Endothelial cell (in vitro differentiated cells): ENCODE measurements around the gene ARHGAP1. TPM values are rescaled to one million over a fixed set of nuclear protein-coding genes. Genes with fewer than 3 reads are reported as not detected.

Experiments
- DNase-seq: peaks from one replicate; pipeline ENCODE4 v3.0.0; 2021; ENCODE audit warnings: low spot score
- H3K27ac Mint-ChIP-seq: one replicate; pipeline ENCODE4 v1.8.0; 2021; ENCODE audit warnings: mixed read lengths, inconsistent platforms; ENCODE audit not compliant: unreplicated experiment
- H3K27me3 Mint-ChIP-seq: one replicate; pipeline ENCODE4 v1.8.0; 2021; ENCODE audit warnings: mild to moderate bottlenecking, moderate library complexity, mixed read lengths, inconsistent platforms; ENCODE audit not compliant: unreplicated experiment
- H3K36me3 Mint-ChIP-seq: one replicate; pipeline ENCODE4 v1.8.0; 2021; ENCODE audit warnings: mild to moderate bottlenecking, low read depth, mixed read lengths, inconsistent platforms; ENCODE audit not compliant: unreplicated experiment
- H3K4me1 Mint-ChIP-seq: one replicate; pipeline ENCODE4 v1.8.0; 2021; ENCODE audit warnings: mild to moderate bottlenecking, mixed read lengths, inconsistent platforms; ENCODE audit not compliant: unreplicated experiment
- H3K4me3 Mint-ChIP-seq: one replicate; pipeline ENCODE4 v1.8.0; 2021; ENCODE audit warnings: mild to moderate bottlenecking, mixed read lengths, inconsistent platforms; ENCODE audit not compliant: unreplicated experiment
- H3K9me3 Mint-ChIP-seq: one replicate; pipeline ENCODE4 v1.8.0; 2021; ENCODE audit warnings: mixed read lengths, inconsistent platforms; ENCODE audit not compliant: unreplicated experiment
- CTCF ChIP-seq: fragments of 200-600 bp; sonication (generic); IDR thresholded peaks from one replicate; pipeline ENCODE4 v1.5.0; 2021; ENCODE audit warnings: antibody characterized with exemption; ENCODE audit not compliant: unreplicated experiment
- total RNA-seq: library from RNA; stranded (reverse); fragmentation: NEBNext Ultra II Directional; extraction: Animal tissue kit (Norgen Biotek cat#: 25700); gene quantifications from one replicate; pipeline ENCODE4 v1.2.1, GENCODE V29; 2021; ENCODE audit not compliant: unreplicated experiment

Gene ARHGAP1
- total RNA-seq, 1 donor from 2014 or later, result 69.5 TPM

DNA sequence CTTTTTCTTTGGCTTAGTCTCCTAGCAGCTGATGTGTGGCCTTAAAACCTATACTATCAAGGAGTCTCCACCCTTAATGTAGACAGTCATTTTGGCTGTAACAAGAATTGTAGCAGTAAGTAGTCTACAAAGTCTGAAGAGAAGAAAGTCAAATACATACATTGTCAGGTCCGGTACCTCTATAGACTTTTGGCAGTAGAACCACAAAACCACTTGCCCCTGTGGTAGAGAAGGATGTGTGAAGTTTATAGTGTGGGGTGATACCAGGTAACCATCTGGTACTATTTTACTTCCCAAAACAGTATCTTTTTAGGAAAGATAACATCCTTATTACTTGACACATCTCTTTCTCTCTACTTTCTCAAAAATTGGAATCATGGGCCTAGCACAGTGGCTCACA lies 67.9 kb downstream of the ARHGAP1 start:
- Mint-ChIP-seq H3K27me3 (no peaks in the 10 kb centered on the region), H3K9me3 (no peaks in the 10 kb centered on the region), H3K27ac (no peak overlapping the region), H3K36me3 (no peaks in the 10 kb centered on the region), H3K4me1 (no peaks in the 10 kb centered on the region), H3K4me3 (no peak overlapping the region)
- TF ChIP-seq CTCF, result no peak
- DNase-seq, result no peak

- no peak for DNase-seq
- Mint-ChIP-seq H3K9me3 (no peaks in the 10 kb centered on the region), H3K4me3 (no peak overlapping the region), H3K36me3 (no peaks in the 10 kb centered on the region), H3K27me3 (no peaks in the 10 kb centered on the region), H3K27ac (no peak overlapping the region), H3K4me1 (no peaks in the 10 kb centered on the region)
- no peak for TF ChIP-seq CTCF
These were observed 68.7 kb downstream of the ARHGAP1 start for GRCh38 chr11:46631676-46632075.

GRCh38 chr11:46630237-46630636 lies 70.2 kb downstream of the ARHGAP1 start:
- Mint-ChIP-seq H3K9me3 (no peaks in the 10 kb centered on the region), H3K4me3 (no peak overlapping the region), H3K27ac (no peak overlapping the region), H3K36me3 (peaks cover 5% of the 10 kb centered on the region), H3K27me3 (no peaks in the 10 kb centered on the region), H3K4me1 (no peaks in the 10 kb centered on the region)
- DNase-seq, result no peak
- no peak for TF ChIP-seq CTCF

DNA sequence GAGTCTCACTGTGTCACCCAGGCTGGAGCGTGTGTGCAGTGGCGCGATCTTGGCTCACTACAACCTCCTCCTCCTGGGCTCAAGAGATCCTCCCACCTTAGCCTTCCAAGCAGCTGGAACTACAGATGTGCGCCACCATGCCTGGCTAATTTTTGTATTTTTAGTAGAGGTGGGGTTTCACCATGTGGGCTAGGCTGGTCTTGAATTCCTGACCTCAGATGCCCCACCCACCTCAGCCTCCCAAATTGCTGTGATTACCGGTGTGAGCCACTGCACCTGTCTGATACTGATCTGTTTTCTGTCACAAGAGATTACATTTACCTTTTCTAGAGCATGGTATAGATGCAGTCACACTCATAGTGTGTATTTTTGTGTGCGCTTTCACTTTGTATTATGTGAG lies 71.5 kb downstream of the ARHGAP1 start:
- Mint-ChIP-seq H3K4me3 (no peak overlapping the region), H3K36me3 (peaks cover 5% of the 10 kb centered on the region), H3K4me1 (no peaks in the 10 kb centered on the region), H3K27ac (no peak overlapping the region), H3K9me3 (no peaks in the 10 kb centered on the region), H3K27me3 (no peaks in the 10 kb centered on the region)
- TF ChIP-seq CTCF, result no peak
- no peak for DNase-seq

Other genes starting within 250 kb of the ARHGAP1 start
- 36.9 TPM for gene AMBRA1, start 106.6 kb downstream of the ARHGAP1 start, total RNA-seq
- gene HARBI1, start 83.4 kb downstream of the ARHGAP1 start, total RNA-seq, result 6.1 TPM
- gene ATG13, start 83.1 kb downstream of the ARHGAP1 start, total RNA-seq, result 85.6 TPM
- gene ZNF408, start 412 bp upstream of the ARHGAP1 start, total RNA-seq, result 23.2 TPM
- 4.4 TPM for gene F2, start 18.6 kb upstream of the ARHGAP1 start, total RNA-seq
- gene CKAP5, start 145.7 kb upstream of the ARHGAP1 start, total RNA-seq, result 84.4 TPM
- 21.8 TPM for gene LRP4, start 217.9 kb upstream of the ARHGAP1 start, total RNA-seq
- gene CSTPP1, start 236.1 kb upstream of the ARHGAP1 start, total RNA-seq, result 30.0 TPM